K562 (cell line): ENCODE data around the gene FPR1. TPM values are rescaled to one million over a fixed set of nuclear protein-coding genes. Genes with fewer than 3 reads are reported as not detected.

Source experiments
- ATAC-seq: fragments of 200-7000 bp; cut with Tn5 transposase; 3 replicates; pipeline ENCODE4 v1.9.1; 2020; ENCODE audit warnings: moderate library complexity
- BruUV-seq: library from RNA; stranded (reverse); fragments of 400-500 nt; replicated peaks from 2 replicates; lab custom pipeline; 2021; lab: Mats Ljungman, UMichigan
- CTCF ChIA-PET: fragments of 300-600 bp; formaldehyde crosslinking; extraction: SDS; loops from one replicate; lab custom pipeline; 2021; ENCODE audit warnings: low intra/inter-chr PET ratio; lab: Yijun Ruan, JAX
- POLR2A ChIA-PET: fragments of 300-600, 350-650 bp; sonication (Branson Sonifier 250); formaldehyde crosslinking; extraction: SDS; loops from one replicate; lab custom pipeline; 2021; ENCODE audit warnings: antibody characterized with exemption, inconsistent platforms; lab: Yijun Ruan, JAX
- DNase-seq, 4 experiments: peaks; one replicate each; pipeline versions ENCODE4 v3.0.0 to v3.0.0-alpha.2; 2011 to 2018; ENCODE audit warnings: low spot score in 3 of 4, mixed read lengths in 3 of 4; ENCODE audit errors: extremely low read depth in 1 of 4
- FAIRE-seq: peaks from 2 replicates; lab custom pipeline; 2011; peaks lifted over from hg19 to GRCh38; lab: Jason Lieb, UNC
- H2AFZ ChIP-seq: 2 replicates; pipeline ENCODE4 v1.6.0; 2011; ENCODE audit warnings: low read depth, low read length, control low read depth, inconsistent platforms
- H3K27ac ChIP-seq: fragments of 200-600 bp; 3 replicates; pipeline ENCODE4 v1.8.0; 2011; ENCODE audit warnings: low read depth, mild to moderate bottlenecking, control low read depth, inconsistent platforms, low read length, moderate library complexity, mixed read lengths; ENCODE audit errors: extremely low read depth
- H3K27me3 ChIP-seq, 2 experiments: fragments of 300-600 bp in 1 of 2; 2 replicates in 1 of 2; 3 replicates in 1 of 2; pipeline versions ENCODE4 v1.6.0 to v1.8.0; 2011; ENCODE audit warnings: inconsistent platforms in 2 of 2, low read length in 2 of 2, mild to moderate bottlenecking in 1 of 2, mixed read lengths in 1 of 2, moderate library complexity in 1 of 2; ENCODE audit not compliant: control insufficient read depth in 2 of 2, insufficient read depth in 2 of 2
- H3K36me3 ChIP-seq: fragments of 300-600 bp; 3 replicates; pipeline ENCODE4 v1.8.0; 2011; ENCODE audit warnings: mild to moderate bottlenecking, low read length, inconsistent platforms; ENCODE audit not compliant: control insufficient read depth, insufficient read depth
- H3K4me1 ChIP-seq, 2 experiments: fragments of 200-600 bp in 1 of 2; replicated peaks in 1 of 2; 2 replicates in 1 of 2; 3 replicates in 1 of 2; pipeline versions ENCODE4 v1.5.1 to v1.8.0; 2011; ENCODE audit warnings: inconsistent platforms in 2 of 2, low read length in 2 of 2, mild to moderate bottlenecking in 1 of 2, mixed read lengths in 1 of 2, moderate library complexity in 1 of 2; ENCODE audit not compliant: control insufficient read depth in 2 of 2, insufficient read depth in 2 of 2
- H3K4me2 ChIP-seq: 2 replicates; pipeline ENCODE4 v1.6.1; 2011; ENCODE audit warnings: low read length, control low read depth, inconsistent platforms, mixed read lengths; ENCODE audit not compliant: insufficient read depth
- H3K4me3 ChIP-seq: fragments of 200-600 bp; sonication (generic), shearing (Covaris generic); 2 replicates; pipeline ENCODE4 v1.5.1; 2016; ENCODE audit warnings: control low read depth, inconsistent platforms
- H3K79me2 ChIP-seq: fragments of 200-600 bp; 3 replicates; pipeline ENCODE4 v1.8.0; 2011; ENCODE audit warnings: low read length, inconsistent platforms; ENCODE audit not compliant: control insufficient read depth, insufficient read depth
- H3K9ac ChIP-seq, 2 experiments: 2 replicates each; pipeline versions ENCODE4 v1.6.0 to v1.6.1; 2011; ENCODE audit warnings: low read depth in 2 of 2, low read length in 2 of 2, control low read depth in 1 of 2, inconsistent platforms in 1 of 2, mild to moderate bottlenecking in 1 of 2, mixed read lengths in 1 of 2; ENCODE audit not compliant: insufficient read depth in 1 of 2
- H3K9me1 ChIP-seq: one replicate; pipeline ENCODE4 v1.6.0; 2011; ENCODE audit warnings: inconsistent platforms, mild to moderate bottlenecking, low read length, moderate library complexity; ENCODE audit not compliant: control insufficient read depth, insufficient read depth
- H3K9me3 ChIP-seq: replicated peaks from 2 replicates; pipeline ENCODE4 v1.5.1; 2011; ENCODE audit warnings: low read depth, low read length, inconsistent platforms; ENCODE audit not compliant: control insufficient read depth, insufficient read depth
- H4K20me1 ChIP-seq: replicated peaks from 2 replicates; pipeline ENCODE4 v1.6.1; 2011; ENCODE audit warnings: low read length, inconsistent platforms, mixed read lengths; ENCODE audit not compliant: control insufficient read depth, insufficient read depth
- DACH1 ChIP-seq: fragments of 450-650 bp; IDR thresholded peaks from 2 replicates; pipeline ENCODE4 v1.6.1; 2018; ENCODE audit not compliant: partially characterized antibody
- ETS1 ChIP-seq: conservative IDR thresholded peaks from 2 replicates; pipeline ENCODE4 v1.6.1; 2011; ENCODE audit warnings: low read depth, mild to moderate bottlenecking, low read length; ENCODE audit not compliant: control insufficient read depth
- GATAD2A ChIP-seq: fragments of 450-650 bp; IDR thresholded peaks from 2 replicates; pipeline ENCODE4 v1.6.1; 2017
- HINFP ChIP-seq: fragments of 450-650 bp; conservative IDR thresholded peaks from 2 replicates; pipeline ENCODE4 v1.6.1; 2016; ENCODE audit warnings: missing genetic modification characterization, low read depth, mild to moderate bottlenecking, control low read depth, missing compliant biosample characterization
- KAT8 ChIP-seq: fragments of 450-650 bp; IDR thresholded peaks from 2 replicates; pipeline ENCODE4 v1.6.1; 2016; ENCODE audit warnings: low read depth, mild to moderate bottlenecking
- KDM2B ChIP-seq: fragments of 250-450 bp; sonication (Bioruptor Pico); IDR thresholded peaks from 2 replicates; pipeline ENCODE4 v1.8.0; 2021; ENCODE audit warnings: mild to moderate bottlenecking, moderate library complexity
- RBM39 ChIP-seq: fragments of 200-400 bp; formaldehyde crosslinking; optimal IDR thresholded peaks from 2 replicates; pipeline ENCODE3; 2018; ENCODE audit warnings: low read depth, low read length
- SPI1 ChIP-seq: IDR thresholded peaks from 2 replicates; pipeline ENCODE4 v1.6.1; 2011; ENCODE audit warnings: low read depth, low read length, control low read depth, borderline replicate concordance
- ZBTB26 ChIP-seq: fragments of 450-650 bp; formaldehyde crosslinking; IDR thresholded peaks from 2 replicates; pipeline ENCODE4 v1.4.0; 2022; ENCODE audit warnings: missing genetic modification characterization
- ZBTB49 ChIP-seq: sonication (generic); formaldehyde crosslinking; IDR thresholded peaks from 2 replicates; pipeline ENCODE4 v1.8.0; 2022; ENCODE audit warnings: missing genetic modification reagents, mild to moderate bottlenecking, borderline replicate concordance
- ZNF398 ChIP-seq: fragments of 250-450 bp; sonication (Bioruptor Pico); IDR thresholded peaks from 2 replicates; pipeline ENCODE4 v1.8.0; 2021; ENCODE audit warnings: moderate library complexity, mild to moderate bottlenecking, inconsistent platforms
- ZNF75A ChIP-seq: fragments of 450-650 bp; formaldehyde crosslinking; IDR thresholded peaks from 2 replicates; pipeline ENCODE4 v1.4.0; 2020; ENCODE audit warnings: mild to moderate bottlenecking
- WGBS: fragments of 100-300 bp; shearing (Covaris generic); methylation state at CpG from one replicate; pipeline ENCODE4 v1.1.6; 2016; ENCODE audit warnings: low coverage, mixed read lengths; ENCODE audit not compliant: insufficient coverage; ENCODE audit errors: missing lambda C conversion rate; 5-methylcytosine and 5-hydroxymethylcytosine counted together
- in situ Hi-C: fragments of 300-500 bp; cut with MboI; formaldehyde crosslinking; loops from 4 replicates; pipeline ENCODE4 v1.15.0; 2018; ENCODE audit warnings: inconsistent platforms, mixed read lengths
- intact Hi-C: fragments of 100-400 bp; cut with micrococcal nuclease; formaldehyde crosslinking; loops from 2 replicates; pipeline ENCODE4 v1.14.2; 2022
- polyA plus RNA-seq, 8 experiments: library from polyadenylated mRNA; depleted of rRNA in 4 of 8; stranded (reverse) in 5 of 8; unstranded in 3 of 8; fragments of >200 nt; fragmentation: Nextera tagmentation in 2 of 8; fragmentation: Illumina TruSeq in 1 of 8; extraction: Ambion mirVana in 2 of 8; extraction: Trizol in 1 of 8; gene quantifications; 2 replicates each; pipeline versions ENCODE4 v1.2.1 to v1.2.3, GENCODE V29; 2011 to 2014; ENCODE audit warnings: inconsistent platforms in 1 of 8, missing spikeins in 1 of 8
- total RNA-seq, 7 experiments: library from RNA; depleted of rRNA in 6 of 7; stranded (reverse); fragments of >200 nt in 6 of 7; fragmentation: Illumina TruSeq in 2 of 7; extraction: Trizol in 2 of 7; gene quantifications; 2 replicates each; pipeline versions ENCODE4 v1.2.1 to v1.2.3, GENCODE V29; 2011 to 2021; ENCODE audit warnings: low replicate concordance in 1 of 7

The FPR1 gene
- total and polyA plus RNA-seq, 9 of the 15 experiments (the other 6 are each of a cell fraction or from before 2014, with no cell fraction given) = 0.06 to 0.25 (median 0.14) TPM; not detected in 4

- Histone ChIP-seq H3K27ac (peak overlapping the region; percentile 5; the same call in 1 of the 3 replicates), H3K27me3 (no peaks in the 10 kb centered on the region), H2AFZ (no peak overlapping the region), H3K4me2 (no peak overlapping the region), H3K79me2 (no peaks in the 10 kb centered on the region), H3K9me3 (no peaks in the 10 kb centered on the region), H4K20me1 (no peaks in the 10 kb centered on the region), H3K4me3 (no peak overlapping the region), H3K9me1 (no peaks in the 10 kb centered on the region), H3K4me1 (peaks cover 15 to 43% of the 10 kb centered on the region in 2 experiments), H3K36me3 (no peaks in the 10 kb centered on the region), H3K9ac (no peak overlapping the region)
- FAIRE-seq (no peak), ATAC-seq (no peak), DNase-seq (peak in 1 of 4 experiments; percentile 45)
- WGBS = 15% methylated on average over 6 of the region's 6 CpGs
- in situ Hi-C loops = loop anchor here (10.0 kb wide), 1 partner anchor 362 kb away; no protein-coding TSS in a partner anchor
- CTCF ChIA-PET = no interaction called here
- POLR2A ChIA-PET = interaction anchor here (1.0 to 1.3 kb wide), 2 partner anchors 10 to 611 kb away, joined by 3 read pairs; no protein-coding TSS in a partner anchor
- intact Hi-C loops = loop anchor here (10.0 kb wide), 1 partner anchor 362 kb away; no protein-coding TSS in a partner anchor
- no TSS peak for BruUV-seq
- TF ChIP-seq ZBTB26 (CRISPR knock-in tag) = peak; percentile 89; the same call in 1 of the 2 replicates
- peak; percentile 93 for TF ChIP-seq HINFP (tag)
- no peak for TF ChIP-seq ETS1
- TF ChIP-seq ZBTB49 = no peak
- TF ChIP-seq ZNF75A (CRISPR knock-in tag) = peak; percentile 80; the same call in 1 of the 2 replicates
- no peak for TF ChIP-seq GATAD2A
- TF ChIP-seq RBM39 = no peak
- TF ChIP-seq KAT8 = no peak
- peak; percentile 67; the same call in 1 of the 2 replicates for TF ChIP-seq ZNF398
- TF ChIP-seq DACH1 = no peak
- no peak for TF ChIP-seq KDM2B (CRISPR knock-in tag)
- no peak for TF ChIP-seq SPI1
Measured at GRCh38 chr19:51786646-51787494, 35.2 kb upstream of the FPR1 start.
